A549 (cell line): ENCODE measurements around the gene TFF3. TPM values are rescaled to one million over a fixed set of nuclear protein-coding genes. Genes with fewer than 3 reads are reported as not detected.

ENCODE experiments used
- ATAC-seq, 2 experiments: fragments of 200-7000 bp in 1 of 2; fragments of >200 bp in 1 of 2; cut with Nextera tagmentation in 1 of 2; cut with Tn5 transposase in 1 of 2; 3 replicates each; pipeline versions ENCODE4 v1.8.0 to v1.9.1; 2018 to 2020; ENCODE audit warnings: mild to moderate bottlenecking in 1 of 2, moderate library complexity in 1 of 2
- CTCF ChIA-PET: fragments of 300-600 bp; sonication (Branson Sonifier 250); formaldehyde crosslinking; extraction: SDS; loops from one replicate; lab custom pipeline; 2021; ENCODE audit warnings: antibody characterized with exemption, inconsistent platforms; lab: Yijun Ruan, JAX
- POLR2A ChIA-PET: fragments of 350-600 bp; formaldehyde crosslinking; extraction: SDS; loops from one replicate; lab custom pipeline; 2021; ENCODE audit warnings: antibody characterized with exemption, inconsistent platforms; lab: Yijun Ruan, JAX
- DNase-seq, 2 experiments: peaks; one replicate each; pipeline versions ENCODE4 v3.0.0 to v3.0.0-alpha.2; 2011 to 2016; ENCODE audit warnings: low read depth in 1 of 2, low spot score in 1 of 2
- FAIRE-seq: peaks from 2 replicates; lab custom pipeline; 2011; peaks lifted over from hg19 to GRCh38; lab: Jason Lieb, UNC
- H3K27ac ChIP-seq, 2 experiments: fragments of >200 bp; sonication (Bioruptor Twin); formaldehyde crosslinking; 3 replicates each; pipeline ENCODE4 v1.5.1; 2016 to 2017
- H3K4me1 ChIP-seq: fragments of >200 bp; sonication (Bioruptor Twin); formaldehyde crosslinking; 3 replicates; pipeline ENCODE4 v1.6.1; 2016
- H3K4me2 ChIP-seq: fragments of >200 bp; sonication (Bioruptor Twin); formaldehyde crosslinking; 3 replicates; pipeline ENCODE4 v1.6.1; 2016
- H3K4me3 ChIP-seq: fragments of >200 bp; sonication (Bioruptor Twin); formaldehyde crosslinking; 3 replicates; pipeline ENCODE4 v1.5.1; 2016
- H3K9me3 ChIP-seq: fragments of >200 bp; sonication (Bioruptor Twin); formaldehyde crosslinking; 3 replicates; pipeline ENCODE4 v1.6.1; 2016
- BHLHE40 ChIP-seq: IDR thresholded peaks from 2 replicates; pipeline ENCODE4 v1.6.1; 2012; ENCODE audit warnings: low read depth, low read length, inconsistent platforms
- CBX2 ChIP-seq: fragments of 200-600 bp; sonication (generic); IDR thresholded peaks from 2 replicates; pipeline ENCODE4 v1.6.1; 2016; ENCODE audit warnings: low read depth, mild to moderate bottlenecking, borderline replicate concordance
- CBX8 ChIP-seq: fragments of 200-600 bp; sonication (generic); IDR thresholded peaks from 2 replicates; pipeline ENCODE4 v1.6.1; 2016
- CEBPB ChIP-seq, 2 experiments: fragments of >200 bp in 1 of 2; sonication (Bioruptor Twin) in 1 of 2; formaldehyde crosslinking in 1 of 2; IDR thresholded peaks; 2 replicates each; pipeline ENCODE4 v1.6.1; 2012 to 2016
- EHF ChIP-seq: fragments of 250-450 bp; sonication (Bioruptor Pico); IDR thresholded peaks from 2 replicates; pipeline ENCODE4 v1.5.0; 2020; ENCODE audit warnings: mild to moderate bottlenecking
- EHMT2 ChIP-seq: fragments of 200-600 bp; sonication (generic); IDR thresholded peaks from 2 replicates; pipeline ENCODE4 v1.6.1; 2016; ENCODE audit warnings: antibody characterized with exemption, low read depth, mild to moderate bottlenecking, moderate library complexity
- EP300 ChIP-seq, 2 experiments: fragments of >200 bp; sonication (Bioruptor Twin); formaldehyde crosslinking; IDR thresholded peaks; 2 replicates in 1 of 2; 3 replicates in 1 of 2; pipeline ENCODE4 v1.6.1; 2016 to 2017
- FOSB ChIP-seq: fragments of 250-450 bp; sonication (Bioruptor Pico); IDR thresholded peaks from 2 replicates; pipeline ENCODE4 v1.5.0; 2020; ENCODE audit warnings: mild to moderate bottlenecking, moderate library complexity
- FOXS1 ChIP-seq: fragments of 250-450 bp; sonication (Bioruptor Pico); IDR thresholded peaks from 2 replicates; pipeline ENCODE4 v1.5.0; 2020; ENCODE audit warnings: mild to moderate bottlenecking, moderate library complexity
- GATA3 ChIP-seq: IDR thresholded peaks from 2 replicates; pipeline ENCODE4 v1.6.1; 2012; ENCODE audit warnings: borderline replicate concordance
- HOXB5 ChIP-seq: fragments of 250-450 bp; sonication (Bioruptor Pico); IDR thresholded peaks from 2 replicates; pipeline ENCODE4 v1.5.0; 2020; ENCODE audit warnings: mild to moderate bottlenecking, moderate library complexity
- MAFK ChIP-seq: fragments of 450-650 bp; IDR thresholded peaks from 2 replicates; pipeline ENCODE4 v1.6.1; 2014; ENCODE audit not compliant: partially characterized antibody
- MAZ ChIP-seq: fragments of 150-350 bp; IDR thresholded peaks from 2 replicates; pipeline ENCODE4 v1.6.1; 2014; ENCODE audit warnings: antibody characterized with exemption, low read depth, low read length, borderline replicate concordance
- NFE2L2 ChIP-seq: fragments of 150-350 bp; conservative IDR thresholded peaks from 2 replicates; pipeline ENCODE4 v1.6.1; 2014; ENCODE audit warnings: low read length
- NR3C1 ChIP-seq: fragments of >200 bp; sonication (Bioruptor Twin); formaldehyde crosslinking; IDR thresholded peaks from 3 replicates; pipeline ENCODE4 v1.6.1; 2017
- PHF8 ChIP-seq: fragments of 200-600 bp; sonication (generic); IDR thresholded peaks from 2 replicates; pipeline ENCODE4 v1.6.1; 2016; ENCODE audit warnings: low read depth, mild to moderate bottlenecking, antibody characterized with exemption, moderate library complexity, borderline replicate concordance
- POLR2A ChIP-seq: IDR thresholded peaks from 2 replicates; pipeline ENCODE4 v1.6.1; 2012; ENCODE audit warnings: mild to moderate bottlenecking, low read length
- RCOR1 ChIP-seq: fragments of 150-350 bp; IDR thresholded peaks from 2 replicates; pipeline ENCODE4 v1.6.1; 2014; ENCODE audit warnings: antibody characterized with exemption, low read length, low read depth
- TP53 ChIP-seq: fragments of 250-450 bp; sonication (Bioruptor Pico); IDR thresholded peaks from 2 replicates; pipeline ENCODE4 v1.5.0; 2021; ENCODE audit warnings: mild to moderate bottlenecking, moderate library complexity
- USF2 ChIP-seq: fragments of 450-650 bp; IDR thresholded peaks from 2 replicates; pipeline ENCODE4 v1.6.1; 2014; ENCODE audit warnings: antibody characterized with exemption
- ZFP36 ChIP-seq: fragments of 450-650 bp; IDR thresholded peaks from 2 replicates; pipeline ENCODE4 v1.6.1; 2014; ENCODE audit warnings: borderline replicate concordance; ENCODE audit not compliant: partially characterized antibody
- WGBS: methylation state at CpG from one replicate; pipeline ENCODE4 v1.1.6; 2017; ENCODE audit errors: missing lambda C conversion rate; 5-methylcytosine and 5-hydroxymethylcytosine counted together
- polyA plus RNA-seq, 4 experiments: library from polyadenylated mRNA; depleted of rRNA in 3 of 4; stranded (reverse); fragments of >200 nt; fragmentation: RNase III in 1 of 4; extraction: RNeasy Plus Mini Kit Qiagen cat#74134 plus additional on column Dnase treatment in 1 of 4; gene quantifications; 2 replicates in 3 of 4; 3 replicates in 1 of 4; pipeline ENCODE4 v1.2.3, GENCODE V29; 2011 to 2017
- TF ChIP-seq, protein P1 (sequence below): IDR thresholded peaks from 2 replicates; pipeline ENCODE4 v1.6.1; 2012; ENCODE audit warnings: low read depth, borderline replicate concordance
- TF ChIP-seq, protein P2 (sequence below): fragments of >200 bp; sonication (Bioruptor Twin); formaldehyde crosslinking; IDR thresholded peaks from 2 replicates; pipeline ENCODE4 v1.6.1; 2016
- TF ChIP-seq, protein P3 (sequence below): fragments of >200 bp; sonication (Bioruptor Twin); formaldehyde crosslinking; IDR thresholded peaks from 3 replicates; pipeline ENCODE4 v1.6.1; 2016
- TF ChIP-seq, protein P4 (sequence below): fragments of 150-350 bp; IDR thresholded peaks from 2 replicates; pipeline ENCODE4 v1.6.1; 2014; ENCODE audit warnings: low read depth, mild to moderate bottlenecking, low read length

The TFF3 gene
- polyA plus RNA-seq, 2 of the 4 experiments (the other 2 are of a cell fraction) = 0.43 TPM; not detected in 1

DNA sequence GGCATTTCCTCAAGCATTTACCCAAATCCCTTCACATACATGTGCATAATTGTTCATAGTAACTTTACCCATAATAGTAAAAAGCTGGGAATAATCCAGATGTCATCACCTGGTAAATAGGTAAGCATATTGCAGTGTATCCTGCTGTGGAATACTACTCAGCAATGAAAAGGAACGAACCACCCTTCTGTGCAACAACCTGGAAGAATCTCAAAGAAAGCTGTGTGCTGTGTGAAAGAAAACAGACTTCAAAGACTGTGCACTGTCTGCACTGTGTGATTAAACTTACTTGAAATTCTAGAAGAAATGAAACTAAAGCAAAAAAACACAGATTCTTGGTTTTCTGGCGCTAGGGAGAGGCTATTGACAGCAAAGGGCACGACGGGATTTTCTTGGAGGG, 22.1 kb upstream of the TFF3 start:
- Histone ChIP-seq H3K9me3 (no peaks in the 10 kb centered on the region), H3K4me1 (no peaks in the 10 kb centered on the region), H3K4me2 (no peak overlapping the region), H3K27ac (no peak overlapping the region), H3K4me3 (no peak overlapping the region)
- POLR2A ChIA-PET = no interaction called here
- CTCF ChIA-PET = interaction anchor here (0.7 to 3.0 kb wide), 13 partner anchors 10 to 199 kb away, joined by 3 to 14 read pairs (median 5); no protein-coding TSS in a partner anchor
- 66% methylated on average over 4 of the region's 4 CpGs for WGBS
- ATAC-seq (no peak), DNase-seq (no peak), FAIRE-seq (no peak)
- TF ChIP-seq, protein P1, sequence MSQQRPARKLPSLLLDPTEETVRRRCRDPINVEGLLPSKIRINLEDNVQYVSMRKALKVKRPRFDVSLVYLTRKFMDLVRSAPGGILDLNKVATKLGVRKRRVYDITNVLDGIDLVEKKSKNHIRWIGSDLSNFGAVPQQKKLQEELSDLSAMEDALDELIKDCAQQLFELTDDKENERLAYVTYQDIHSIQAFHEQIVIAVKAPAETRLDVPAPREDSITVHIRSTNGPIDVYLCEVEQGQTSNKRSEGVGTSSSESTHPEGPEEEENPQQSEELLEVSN = no peak
- TF ChIP-seq, protein P2, sequence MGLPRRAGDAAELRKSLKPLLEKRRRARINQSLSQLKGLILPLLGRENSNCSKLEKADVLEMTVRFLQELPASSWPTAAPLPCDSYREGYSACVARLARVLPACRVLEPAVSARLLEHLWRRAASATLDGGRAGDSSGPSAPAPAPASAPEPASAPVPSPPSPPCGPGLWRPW = no peak
- TF ChIP-seq HOXB5 (CRISPR knock-in tag) = no peak
- TF ChIP-seq FOXS1 = no peak
- no peak for TF ChIP-seq CEBPB (IDR thresholded peaks at IDR 0.05)
- TF ChIP-seq NFE2L2 = no peak
- TF ChIP-seq PHF8 = no peak
- TF ChIP-seq TP53 (CRISPR knock-in tag) = no peak
- TF ChIP-seq, protein P3, sequence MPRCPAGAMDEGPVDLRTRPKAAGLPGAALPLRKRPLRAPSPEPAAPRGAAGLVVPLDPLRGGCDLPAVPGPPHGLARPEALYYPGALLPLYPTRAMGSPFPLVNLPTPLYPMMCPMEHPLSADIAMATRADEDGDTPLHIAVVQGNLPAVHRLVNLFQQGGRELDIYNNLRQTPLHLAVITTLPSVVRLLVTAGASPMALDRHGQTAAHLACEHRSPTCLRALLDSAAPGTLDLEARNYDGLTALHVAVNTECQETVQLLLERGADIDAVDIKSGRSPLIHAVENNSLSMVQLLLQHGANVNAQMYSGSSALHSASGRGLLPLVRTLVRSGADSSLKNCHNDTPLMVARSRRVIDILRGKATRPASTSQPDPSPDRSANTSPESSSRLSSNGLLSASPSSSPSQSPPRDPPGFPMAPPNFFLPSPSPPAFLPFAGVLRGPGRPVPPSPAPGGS = no peak
- no peak for TF ChIP-seq GATA3
- TF ChIP-seq CBX8 = no peak
- TF ChIP-seq POLR2A = no peak
- TF ChIP-seq, protein P4, sequence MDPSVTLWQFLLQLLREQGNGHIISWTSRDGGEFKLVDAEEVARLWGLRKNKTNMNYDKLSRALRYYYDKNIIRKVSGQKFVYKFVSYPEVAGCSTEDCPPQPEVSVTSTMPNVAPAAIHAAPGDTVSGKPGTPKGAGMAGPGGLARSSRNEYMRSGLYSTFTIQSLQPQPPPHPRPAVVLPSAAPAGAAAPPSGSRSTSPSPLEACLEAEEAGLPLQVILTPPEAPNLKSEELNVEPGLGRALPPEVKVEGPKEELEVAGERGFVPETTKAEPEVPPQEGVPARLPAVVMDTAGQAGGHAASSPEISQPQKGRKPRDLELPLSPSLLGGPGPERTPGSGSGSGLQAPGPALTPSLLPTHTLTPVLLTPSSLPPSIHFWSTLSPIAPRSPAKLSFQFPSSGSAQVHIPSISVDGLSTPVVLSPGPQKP = no peak
- no peak for TF ChIP-seq MAZ
- TF ChIP-seq FOSB = no peak
- TF ChIP-seq EHMT2 = no peak
- no peak for TF ChIP-seq USF2

DNA sequence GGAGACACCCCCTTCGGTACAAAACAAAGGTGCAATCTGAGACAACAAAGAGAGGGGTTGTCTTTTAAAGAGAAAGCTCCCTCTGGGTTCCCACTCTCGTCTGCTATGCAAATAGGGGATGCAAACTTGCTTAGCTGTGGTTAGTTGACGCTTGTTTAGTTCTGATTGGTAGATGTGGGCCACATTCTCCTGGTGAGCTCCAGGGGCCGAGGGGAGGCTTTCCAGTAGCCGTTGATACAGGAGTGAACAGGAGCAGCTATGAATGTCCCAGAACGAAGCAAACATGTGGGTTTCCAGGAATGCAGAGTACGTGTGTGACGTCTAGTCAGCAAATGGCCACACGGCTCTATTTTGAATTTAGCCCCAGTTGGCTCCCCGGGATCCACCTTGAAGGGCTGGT, 20.8 kb upstream of the TFF3 start:
- ATAC-seq (no peak), FAIRE-seq (no peak), DNase-seq (no peak)
- ChIA-PET CTCF (interaction anchor here (1.2 to 3.0 kb wide), 2 partner anchors 26 to 46 kb away, joined by 5 to 14 read pairs; no protein-coding TSS in a partner anchor), POLR2A (no interaction called here)
- 43% methylated on average over 9 of the region's 10 CpGs for WGBS
- H3K4me1 ChIP-seq = no peaks in the 10 kb centered on the region
- no peak overlapping the region for H3K4me3 ChIP-seq
- no peak for TF ChIP-seq EP300 (IDR thresholded peaks at IDR 0.05)
- no peak for TF ChIP-seq NR3C1
- no peak for TF ChIP-seq CEBPB (IDR thresholded peaks at IDR 0.05)
- TF ChIP-seq ZFP36 = no peak
- no peak for TF ChIP-seq RCOR1
- no peak for TF ChIP-seq FOXS1
- no peak for TF ChIP-seq MAFK
- no peak for TF ChIP-seq EHF (CRISPR knock-in tag)
- no peak for TF ChIP-seq CBX2
- no peak for TF ChIP-seq PHF8
- TF ChIP-seq BHLHE40 = no peak
- H3K9me3 ChIP-seq = no peaks in the 10 kb centered on the region
- no peak overlapping the region for H3K4me2 ChIP-seq
- no peak overlapping the region for H3K27ac ChIP-seq
